SK-N-SH (cell line): ENCODE measurements around the gene KIF4A.

Experiments used
- CTCF ChIP-seq: fragments of 200-600 bp; sonication (generic); IDR thresholded peaks from 2 replicates; pipeline ENCODE4 v1.6.1; 2017; ENCODE audit warnings: antibody characterized with exemption, mild to moderate bottlenecking, moderate library complexity
- EP300 ChIP-seq, 2 experiments: IDR thresholded peaks; 2 replicates each; pipeline versions ENCODE4 v1.4.0 to v1.6.1; 2012; ENCODE audit warnings: borderline replicate concordance in 1 of 2, low read depth in 1 of 2, low read length in 1 of 2
- EZH2phosphoT487 ChIP-seq: fragments of 200-600 bp; sonication (generic); IDR thresholded peaks from 2 replicates; pipeline ENCODE4 v1.6.1; 2017; ENCODE audit warnings: low read depth, mixed run types, mild to moderate bottlenecking, antibody characterized with exemption, moderate library complexity, borderline replicate concordance
- GATA2 ChIP-seq: sonication (generic); formaldehyde crosslinking; IDR thresholded peaks from 2 replicates; pipeline ENCODE4 v1.5.0; 2020; ENCODE audit warnings: mild to moderate bottlenecking, missing genetic modification reagents
- NFIC ChIP-seq: IDR thresholded peaks from 2 replicates; pipeline ENCODE4 v1.4.0; 2012; ENCODE audit warnings: borderline replicate concordance
- TAF1 ChIP-seq: IDR thresholded peaks from 2 replicates; pipeline ENCODE4 v1.6.1; 2012; ENCODE audit warnings: low read depth, mild to moderate bottlenecking, low read length, moderate library complexity, borderline replicate concordance
- TEAD4 ChIP-seq: IDR thresholded peaks from 2 replicates; pipeline ENCODE4 v1.4.0; 2012; ENCODE audit warnings: mild to moderate bottlenecking, borderline replicate concordance; ENCODE audit not compliant: insufficient read depth

DNA sequence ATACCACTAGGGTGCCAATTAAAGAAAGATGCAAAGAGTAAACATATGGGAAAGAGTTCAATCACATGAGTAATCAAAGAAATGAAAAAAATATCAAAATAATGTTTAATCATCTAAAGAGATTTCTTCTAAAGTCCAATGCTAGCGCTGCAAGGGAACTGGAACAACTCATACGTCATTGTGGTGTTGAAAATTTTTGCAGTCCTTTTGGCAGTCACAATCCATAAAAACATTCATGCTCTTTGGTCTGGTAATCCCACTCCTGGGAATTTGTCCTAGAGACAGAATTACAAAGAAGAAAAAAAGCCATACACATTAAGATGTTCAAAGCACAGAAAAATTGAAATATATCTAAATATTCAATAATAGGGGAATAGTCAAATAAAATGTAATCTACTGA, 34.5 kb upstream of the KIF4A start:
- TF ChIP-seq EZH2phosphoT487 (no peak), GATA2 (no peak), CTCF (no peak), TAF1 (no peak), EP300 (IDR thresholded peaks at IDR 0.05; ENCODE audit: borderline replicate concordance in 1 of 2, low read depth in 1 of 2, low read length in 1 of 2) (no peak), NFIC (no peak), TEAD4 (no peak)
